Fibroblast of the aortic adventitia (primary cell): ENCODE measurements around the gene SEC14L5. TPM values are rescaled to one million over a fixed set of nuclear protein-coding genes. Genes with fewer than 3 reads are reported as not detected.

Experiments
- DNase-seq: peaks from one replicate; pipeline ENCODE4 v3.0.0-alpha.2; 2010; ENCODE audit warnings: low read depth
- H3K4me3 ChIP-seq: 2 replicates; pipeline ENCODE4 v1.5.1; 2011; ENCODE audit warnings: low read depth, mild to moderate bottlenecking, control low read depth, low read length, moderate library complexity
- total RNA-seq: library from RNA; depleted of rRNA; stranded (reverse); fragments of >200 nt; gene quantifications from 2 replicates; pipeline ENCODE4 v1.2.3, GENCODE V29; 2012; ENCODE audit warnings: low replicate concordance
- TF ChIP-seq, protein P1 (sequence below): IDR thresholded peaks from 2 replicates; pipeline ENCODE4 v1.5.1; 2011; ENCODE audit warnings: mild to moderate bottlenecking, low read length, control low read depth, inconsistent platforms; ENCODE audit not compliant: insufficient read depth

SEC14L5 gene
- total RNA-seq, 1 donor = 1.2 TPM

GRCh38 chr16:5065326-5065725 is 107.2 kb downstream of the SEC14L5 start:
- DNase-seq = no peak
- TF ChIP-seq, protein P1, sequence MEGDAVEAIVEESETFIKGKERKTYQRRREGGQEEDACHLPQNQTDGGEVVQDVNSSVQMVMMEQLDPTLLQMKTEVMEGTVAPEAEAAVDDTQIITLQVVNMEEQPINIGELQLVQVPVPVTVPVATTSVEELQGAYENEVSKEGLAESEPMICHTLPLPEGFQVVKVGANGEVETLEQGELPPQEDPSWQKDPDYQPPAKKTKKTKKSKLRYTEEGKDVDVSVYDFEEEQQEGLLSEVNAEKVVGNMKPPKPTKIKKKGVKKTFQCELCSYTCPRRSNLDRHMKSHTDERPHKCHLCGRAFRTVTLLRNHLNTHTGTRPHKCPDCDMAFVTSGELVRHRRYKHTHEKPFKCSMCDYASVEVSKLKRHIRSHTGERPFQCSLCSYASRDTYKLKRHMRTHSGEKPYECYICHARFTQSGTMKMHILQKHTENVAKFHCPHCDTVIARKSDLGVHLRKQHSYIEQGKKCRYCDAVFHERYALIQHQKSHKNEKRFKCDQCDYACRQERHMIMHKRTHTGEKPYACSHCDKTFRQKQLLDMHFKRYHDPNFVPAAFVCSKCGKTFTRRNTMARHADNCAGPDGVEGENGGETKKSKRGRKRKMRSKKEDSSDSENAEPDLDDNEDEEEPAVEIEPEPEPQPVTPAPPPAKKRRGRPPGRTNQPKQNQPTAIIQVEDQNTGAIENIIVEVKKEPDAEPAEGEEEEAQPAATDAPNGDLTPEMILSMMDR = no peak
- no peak overlapping the region for H3K4me3 ChIP-seq

GRCh38 chr16:5065813-5066212 is 107.7 kb downstream of the SEC14L5 start, which contains the start of gene C16orf89:
C16orf89 (minus strand) TSS chr16:5065956; CDS start chr16:5065908, 48 bp downstream.
- no peak for DNase-seq
- TF ChIP-seq, protein P1 = no peak
- H3K4me3 ChIP-seq = no peak within 1 kb of the TSS

GRCh38 chr16:5066511-5066910 is 108.4 kb downstream of the SEC14L5 start:
- TF ChIP-seq, protein P1 = no peak
- DNase-seq = no peak

More at GRCh38 chr16:5066511-5066910, 108.4 kb downstream of the SEC14L5 start:
- H3K4me3 ChIP-seq = no peak overlapping the region

Other genes with a start within 250 kb of the SEC14L5 start
- gene ANKS3, start 224.1 kb upstream of the SEC14L5 start, total RNA-seq = 22.0 and 28.2 TPM in 2 replicates
- 1.4 TPM in 1 of 2 replicates, not detected in the other for gene DNAAF8, start 223.8 kb upstream of the SEC14L5 start, total RNA-seq
- 8.3 and 14.1 TPM in 2 replicates for gene ZNF500, start 191.2 kb upstream of the SEC14L5 start, total RNA-seq
- gene SEPTIN12, start 170.0 kb upstream of the SEC14L5 start, total RNA-seq = not detected in 2 replicates
- not detected in 2 replicates for gene SMIM22, start 163.0 kb upstream of the SEC14L5 start, total RNA-seq
- gene ROGDI, start 155.7 kb upstream of the SEC14L5 start, total RNA-seq = 9.1 and 14.4 TPM in 2 replicates
- gene GLYR1, start 111.0 kb upstream of the SEC14L5 start, total RNA-seq = 42.4 and 55.0 TPM in 2 replicates
- 37.7 and 47.8 TPM in 2 replicates for gene UBN1, start 110.8 kb upstream of the SEC14L5 start, total RNA-seq
- 53.9 and 57.9 TPM in 2 replicates for gene PPL, start 21.2 kb upstream of the SEC14L5 start, total RNA-seq
- gene NAGPA, start 75.6 kb downstream of the SEC14L5 start, total RNA-seq = 16.8 and 50.6 TPM in 2 replicates
- gene C16orf89, start 107.6 kb downstream of the SEC14L5 start, total RNA-seq = 1.6 and 4.6 TPM in 2 replicates
- 32.9 and 37.7 TPM in 2 replicates for gene ALG1, start 113.5 kb downstream of the SEC14L5 start, total RNA-seq
- gene EEF2KMT, start 139.5 kb downstream of the SEC14L5 start, total RNA-seq = 2.2 and 13.1 TPM in 2 replicates